Astrocyte (in vitro differentiated cells and primary cell): ENCODE data around the gene PRPS1. TPM values are rescaled to one million over a fixed set of nuclear protein-coding genes. Genes with fewer than 3 reads are reported as not detected.

Source experiments
- DNase-seq: peaks from one replicate; pipeline ENCODE4 v3.0.0-alpha.2; 2010; ENCODE audit warnings: low read depth
- FAIRE-seq: peaks from 2 replicates; lab custom pipeline; 2011; peaks lifted over from hg19 to GRCh38; lab: Jason Lieb, UNC
- H2AFZ ChIP-seq: 2 replicates; pipeline ENCODE4 v1.6.0; 2012; ENCODE audit warnings: low read depth, low read length, inconsistent platforms
- H3K27ac ChIP-seq: 2 replicates; pipeline ENCODE4 v1.5.1; 2011; ENCODE audit warnings: low read depth, low read length, inconsistent platforms
- H3K27me3 ChIP-seq: 2 replicates; pipeline ENCODE4 v1.6.0; 2011; ENCODE audit warnings: low read length, inconsistent platforms; ENCODE audit not compliant: insufficient read depth
- H3K36me3 ChIP-seq: 2 replicates; pipeline ENCODE4 v1.5.1; 2011; ENCODE audit warnings: low read length, inconsistent platforms; ENCODE audit not compliant: insufficient read depth
- H3K4me1 ChIP-seq: 2 replicates; pipeline ENCODE4 v1.5.1; 2011; ENCODE audit warnings: low read length, inconsistent platforms; ENCODE audit not compliant: insufficient read depth
- H3K4me2 ChIP-seq: 2 replicates; pipeline ENCODE4 v1.6.0; 2012; ENCODE audit warnings: low read length, inconsistent platforms
- H3K4me3 ChIP-seq: 2 replicates; pipeline ENCODE4 v1.5.1; 2011; ENCODE audit warnings: low read depth, mild to moderate bottlenecking, low read length, inconsistent platforms; ENCODE audit not compliant: insufficient read depth
- H3K79me2 ChIP-seq: 2 replicates; pipeline ENCODE4 v1.6.0; 2012; ENCODE audit warnings: mild to moderate bottlenecking, low read length, inconsistent platforms; ENCODE audit not compliant: insufficient read depth
- H3K9ac ChIP-seq: 2 replicates; pipeline ENCODE4 v1.6.0; 2012; ENCODE audit warnings: mild to moderate bottlenecking, low read length, inconsistent platforms
- H3K9me3 ChIP-seq: 2 replicates; pipeline ENCODE4 v1.5.1; 2012; ENCODE audit warnings: low read depth, mild to moderate bottlenecking, low read length, inconsistent platforms; ENCODE audit not compliant: insufficient read depth
- H4K20me1 ChIP-seq: 2 replicates; pipeline ENCODE4 v1.6.0; 2012; ENCODE audit warnings: low read length, inconsistent platforms; ENCODE audit not compliant: insufficient read depth
- H3K27ac Mint-ChIP-seq: one replicate; pipeline ENCODE4 v1.8.0; 2021; ENCODE audit warnings: mild to moderate bottlenecking, mixed read lengths; ENCODE audit not compliant: unreplicated experiment
- H3K27me3 Mint-ChIP-seq: one replicate; pipeline ENCODE4 v1.8.0; 2021; ENCODE audit warnings: low read depth, mixed read lengths; ENCODE audit not compliant: unreplicated experiment
- H3K36me3 Mint-ChIP-seq: one replicate; pipeline ENCODE4 v1.8.0; 2021; ENCODE audit warnings: low read depth, mixed read lengths; ENCODE audit not compliant: unreplicated experiment
- H3K4me1 Mint-ChIP-seq: one replicate; pipeline ENCODE4 v1.8.0; 2021; ENCODE audit warnings: low read depth, mixed read lengths; ENCODE audit not compliant: unreplicated experiment
- H3K4me3 Mint-ChIP-seq: one replicate; pipeline ENCODE4 v1.8.0; 2021; ENCODE audit warnings: mild to moderate bottlenecking, moderate library complexity, mixed read lengths; ENCODE audit not compliant: unreplicated experiment
- H3K9me3 Mint-ChIP-seq: one replicate; pipeline ENCODE4 v1.8.0; 2021; ENCODE audit warnings: mild to moderate bottlenecking, mixed read lengths; ENCODE audit not compliant: unreplicated experiment
- CTCF ChIP-seq: IDR thresholded peaks from 2 replicates; pipeline ENCODE4 v1.5.1; 2011; ENCODE audit warnings: low read depth, mild to moderate bottlenecking, inconsistent platforms, low read length, moderate library complexity; ENCODE audit not compliant: insufficient read depth
- EZH2 ChIP-seq: IDR thresholded peaks from 2 replicates; pipeline ENCODE4 v1.6.1; 2012; ENCODE audit warnings: mild to moderate bottlenecking, low read length, inconsistent platforms; ENCODE audit not compliant: insufficient read depth
- total RNA-seq: library from RNA; stranded (reverse); gene quantifications from 2 replicates; pipeline ENCODE4 v1.2.1, GENCODE V29; 2021

PRPS1 gene
- total RNA-seq, 1 donor from 2014 or later: 161 TPM

GRCh38 chrX:107699616-107700015 is 71.3 kb downstream of the PRPS1 start:
- Histone ChIP-seq H3K4me3 (no peak overlapping the region), H3K27ac (no peak overlapping the region), H4K20me1 (no peaks in the 10 kb centered on the region), H3K27me3 (no peaks in the 10 kb centered on the region), H3K9ac (no peak overlapping the region), H3K9me3 (no peaks in the 10 kb centered on the region), H3K36me3 (no peaks in the 10 kb centered on the region), H3K4me1 (no peaks in the 10 kb centered on the region), H3K4me2 (no peak overlapping the region), H3K79me2 (no peaks in the 10 kb centered on the region), H2AFZ (no peak overlapping the region)
- Mint-ChIP-seq H3K36me3 (no peaks in the 10 kb centered on the region), H3K9me3 (no peaks in the 10 kb centered on the region), H3K4me1 (peaks cover 5% of the 10 kb centered on the region), H3K27ac (no peak overlapping the region), H3K27me3 (peaks cover 3% of the 10 kb centered on the region), H3K4me3 (no peak overlapping the region)
- no peak for TF ChIP-seq CTCF
- TF ChIP-seq EZH2: no peak
- no peak for DNase-seq
- FAIRE-seq: peak; percentile 54

- Histone ChIP-seq H3K9ac (no peak overlapping the region), H3K27me3 (no peaks in the 10 kb centered on the region), H3K4me3 (no peak overlapping the region), H3K4me2 (no peak overlapping the region), H4K20me1 (no peaks in the 10 kb centered on the region), H3K4me1 (no peaks in the 10 kb centered on the region), H2AFZ (no peak overlapping the region), H3K79me2 (no peaks in the 10 kb centered on the region), H3K36me3 (no peaks in the 10 kb centered on the region), H3K27ac (no peak overlapping the region), H3K9me3 (no peaks in the 10 kb centered on the region)
- FAIRE-seq: peak; percentile 77
- Mint-ChIP-seq H3K27me3 (peaks cover 3% of the 10 kb centered on the region), H3K36me3 (no peaks in the 10 kb centered on the region), H3K4me3 (no peak overlapping the region), H3K9me3 (no peaks in the 10 kb centered on the region), H3K27ac (no peak overlapping the region), H3K4me1 (peaks cover 5% of the 10 kb centered on the region)
- DNase-seq: peak; percentile 18
- no peak for TF ChIP-seq EZH2
- no peak for TF ChIP-seq CTCF
Observed at GRCh38 chrX:107700317-107700774, 72.0 kb downstream of the PRPS1 start.

Other genes with a start within 250 kb of the PRPS1 start
- gene FRMPD3, start 178.9 kb upstream of the PRPS1 start, total RNA-seq: 2.3 and 2.8 TPM in 2 replicates
- gene TSC22D3, start 147.3 kb downstream of the PRPS1 start, total RNA-seq: 30.7 and 35.4 TPM in 2 replicates
- gene NCBP2L, start 149.2 kb downstream of the PRPS1 start, total RNA-seq: not detected in 2 replicates
- 11.1 and 12.9 TPM in 2 replicates for gene MID2, start 197.4 kb downstream of the PRPS1 start, total RNA-seq